OCI-LY3 (cell line): ENCODE measurements around the gene DHDH.

Source experiments
- H2AFZ ChIP-seq: fragments of 200-600, 300-600 bp; shearing (Covaris generic); 2 replicates; pipeline ENCODE4 v1.6.0; 2014; ENCODE audit warnings: antibody characterized with exemption, low read depth, low read length
- H3K27ac ChIP-seq: fragments of 200-600, 300-600 bp; sonication (generic); 2 replicates; pipeline ENCODE4 v1.5.1; 2014; ENCODE audit warnings: mild to moderate bottlenecking, low read length, moderate library complexity, mixed read lengths
- H3K27me3 ChIP-seq: fragments of 200-600, 300-600 bp; sonication (generic); 2 replicates; pipeline ENCODE4 v1.6.1; 2014; ENCODE audit warnings: low read depth, low read length, mixed read lengths
- H3K36me3 ChIP-seq: fragments of 200-600, 300-600 bp; sonication (generic); replicated peaks from 2 replicates; pipeline ENCODE3; 2014; ENCODE audit warnings: low read depth, low read length, mixed read lengths
- H3K4me1 ChIP-seq: fragments of 300-600, 200-600 bp; sonication (generic); 2 replicates; pipeline ENCODE4 v1.6.1; 2014; ENCODE audit warnings: low read length, mixed read lengths
- H3K4me2 ChIP-seq: fragments of 200-600, 300-600 bp; sonication (generic); 2 replicates; pipeline ENCODE4 v1.6.1; 2014; ENCODE audit warnings: low read length, mixed read lengths
- H3K4me3 ChIP-seq: fragments of 300-600, 200-600 bp; sonication (generic); 2 replicates; pipeline ENCODE4 v1.5.1; 2014; ENCODE audit warnings: antibody characterized with exemption, mild to moderate bottlenecking, low read length, moderate library complexity
- H3K79me2 ChIP-seq: fragments of 300-600, 200-600 bp; shearing (Covaris generic); 2 replicates; pipeline ENCODE4 v1.6.1; 2014; ENCODE audit warnings: mild to moderate bottlenecking, low read length, mixed read lengths
- H3K9ac ChIP-seq: fragments of 300-600, 200-600 bp; shearing (Covaris generic); 2 replicates; pipeline ENCODE4 v1.6.0; 2014; ENCODE audit warnings: mild to moderate bottlenecking, low read length, moderate library complexity
- H3K9me3 ChIP-seq: fragments of 200-600, 300-600 bp; shearing (Covaris generic); 2 replicates; pipeline ENCODE4 v1.6.1; 2014; ENCODE audit warnings: low read length, mixed read lengths; ENCODE audit not compliant: insufficient read depth
- H4K20me1 ChIP-seq: fragments of 200-600, 300-600 bp; sonication (generic); 2 replicates; pipeline ENCODE4 v1.6.1; 2016; ENCODE audit warnings: low read length, mixed read lengths; ENCODE audit not compliant: insufficient read depth
- CTCF ChIP-seq: fragments of 200-600, 300-600 bp; sonication (generic); IDR thresholded peaks from 2 replicates; pipeline ENCODE4 v1.5.1; 2014; ENCODE audit warnings: antibody characterized with exemption, low read length, low read depth
- EZH2phosphoT487 ChIP-seq: fragments of 200-600 bp; shearing (Covaris generic); IDR thresholded peaks from 2 replicates; pipeline ENCODE4 v1.6.1; 2018; ENCODE audit warnings: antibody characterized with exemption, mixed run types, low read depth

The DHDH gene

GRCh38 chr19:48954595-48955307 lies 21.3 kb downstream of the DHDH start, which contains the start of gene BAX:
TSS of gene BAX (plus strand) at chr19:48954875. CDS start at chr19:48954929, 54 bp downstream.
- Histone ChIP-seq H4K20me1 (no peaks in the 10 kb centered on the region), H3K4me3 (peak within 1 kb of the TSS; percentile 85), H3K27ac (peak within 1 kb of the TSS; percentile 59), H3K27me3 (no peaks in the 10 kb centered on the region), H2AFZ (peak within 1 kb of the TSS; percentile 97), H3K9me3 (no peaks in the 10 kb centered on the region), H3K4me2 (peak within 1 kb of the TSS; percentile 89), H3K9ac (peak within 1 kb of the TSS; percentile 83), H3K36me3 (peaks cover 8% of the 10 kb centered on the region), H3K79me2 (peaks cover 17% of the 10 kb centered on the region), H3K4me1 (peaks cover 13% of the 10 kb centered on the region)
- TF ChIP-seq EZH2phosphoT487: no peak
- TF ChIP-seq CTCF: peak; percentile 25; the same call in 1 of the 2 replicates

GRCh38 chr19:48955308-48955958 lies 21.9 kb downstream of the DHDH start:
- Histone ChIP-seq H3K4me2 (peak overlapping the region; percentile 76), H3K36me3 (peaks cover 8% of the 10 kb centered on the region), H4K20me1 (no peaks in the 10 kb centered on the region), H3K9ac (peak overlapping the region; percentile 83), H3K27me3 (no peaks in the 10 kb centered on the region), H3K27ac (peak overlapping the region; percentile 59), H3K9me3 (no peaks in the 10 kb centered on the region), H3K4me3 (peak overlapping the region; percentile 85), H3K4me1 (peaks cover 13% of the 10 kb centered on the region), H3K79me2 (peaks cover 17% of the 10 kb centered on the region), H2AFZ (no peak overlapping the region)
- TF ChIP-seq CTCF (no peak), EZH2phosphoT487 (no peak)

- no peaks in the 10 kb centered on the region for H3K27me3 ChIP-seq
- H3K4me3 ChIP-seq: no peak overlapping the region
- no peak overlapping the region for H3K4me2 ChIP-seq
- peaks cover 8% of the 10 kb centered on the region for H3K36me3 ChIP-seq
- TF ChIP-seq CTCF (no peak), EZH2phosphoT487 (no peak)
- no peaks in the 10 kb centered on the region for H4K20me1 ChIP-seq
- H3K9me3 ChIP-seq: no peaks in the 10 kb centered on the region
- H2AFZ ChIP-seq: no peak overlapping the region
- H3K9ac ChIP-seq: no peak overlapping the region
- H3K27ac ChIP-seq: no peak overlapping the region
- peaks cover 26% of the 10 kb centered on the region for H3K4me1 ChIP-seq
- peaks cover 17% of the 10 kb centered on the region for H3K79me2 ChIP-seq
These were observed 24.5 kb downstream of the DHDH start for GRCh38 chr19:48958006-48958405.

- Histone ChIP-seq H3K9me3 (no peaks in the 10 kb centered on the region), H2AFZ (no peak overlapping the region), H3K4me1 (peaks cover 39% of the 10 kb centered on the region), H3K27ac (no peak overlapping the region), H3K27me3 (no peaks in the 10 kb centered on the region), H3K36me3 (peaks cover 8% of the 10 kb centered on the region), H3K4me3 (no peak overlapping the region), H3K79me2 (peaks cover 24% of the 10 kb centered on the region), H4K20me1 (no peaks in the 10 kb centered on the region), H3K4me2 (no peak overlapping the region), H3K9ac (no peak overlapping the region)
- TF ChIP-seq EZH2phosphoT487 (no peak), CTCF (no peak)
These were observed 26.1 kb downstream of the DHDH start for GRCh38 chr19:48959341-48960239.
